CD4-positive, alpha-beta T cell treated with Interleukin-6 for 4 hours (primary cell): ENCODE measurements around the gene ZNF770.
"Not testable (repeated sequence)": the region's sequence is repeated elsewhere in the genome, so short reads cannot be mapped to it uniquely, and the experiment has no call there.

ENCODE experiments used
- DNase-seq: peaks from one replicate; pipeline ENCODE4 v3.0.0-alpha.2; 2020; ENCODE audit warnings: mixed read lengths

Gene ZNF770

GRCh38 chr15:34973512-34973911 lies 14.6 kb downstream of the ZNF770 start:
- DNase-seq: no peak

- not testable (repeated sequence) for DNase-seq
Measured at GRCh38 chr15:34970098-34970643, 17.9 kb downstream of the ZNF770 start.

- DNase-seq: peak; percentile 90
Measured at GRCh38 chr15:34969340-34970097, 18.6 kb downstream of the ZNF770 start, which contains the start of gene AQR. Gene AQR (minus strand): TSS chr15:34969742. CDS start chr15:34969613, 129 bp downstream.

- no peak for DNase-seq
Measured at GRCh38 chr15:34964277-34964676, 23.8 kb downstream of the ZNF770 start.

- DNase-seq: no peak
Measured at GRCh38 chr15:34953851-34954250, 34.2 kb downstream of the ZNF770 start.

GRCh38 chr15:34952481-34952880 lies 35.6 kb downstream of the ZNF770 start:
- no peak for DNase-seq

- DNase-seq: no peak
Measured at GRCh38 chr15:34951993-34952392, 36.1 kb downstream of the ZNF770 start.

- no peak for DNase-seq
Measured at GRCh38 chr15:34944936-34945335, 43.2 kb downstream of the ZNF770 start.

GRCh38 chr15:34943711-34944110 lies 44.4 kb downstream of the ZNF770 start:
- DNase-seq: no peak

GRCh38 chr15:34943264-34943663 lies 44.8 kb downstream of the ZNF770 start:
- DNase-seq: not testable (repeated sequence)

GRCh38 chr15:34942363-34942762 lies 45.7 kb downstream of the ZNF770 start:
- no peak for DNase-seq

- no peak for DNase-seq
Measured at GRCh38 chr15:34941831-34942230, 46.3 kb downstream of the ZNF770 start.

- no peak for DNase-seq
Measured at GRCh38 chr15:34941185-34941698, 46.8 kb downstream of the ZNF770 start.

GRCh38 chr15:34933432-34933975 lies 54.6 kb downstream of the ZNF770 start:
- no peak for DNase-seq

- not testable (repeated sequence) for DNase-seq
Measured at GRCh38 chr15:34928349-34928748, 59.7 kb downstream of the ZNF770 start.
